Testis (tissue), 2 donors: Measurements from ENCODE around the gene TSPAN6.

ENCODE experiments used
- POLR2A ChIP-seq: fragments of 450-650 bp; IDR thresholded peaks from one replicate; pipeline ENCODE4 v1.6.1; 2017; ENCODE audit warnings: antibody characterized with exemption, mild to moderate bottlenecking, moderate library complexity
- TF ChIP-seq, protein P1 (sequence below), 3 experiments: fragments of 450-650 bp in 2 of 3; fragments of 200-600 bp in 1 of 3; sonication (generic) in 1 of 3; IDR thresholded peaks; one replicate each; pipeline ENCODE4 v1.5.1; 2016 to 2019; ENCODE audit warnings: antibody characterized with exemption in 3 of 3, mild to moderate bottlenecking in 2 of 3, moderate library complexity in 1 of 3

DNA sequence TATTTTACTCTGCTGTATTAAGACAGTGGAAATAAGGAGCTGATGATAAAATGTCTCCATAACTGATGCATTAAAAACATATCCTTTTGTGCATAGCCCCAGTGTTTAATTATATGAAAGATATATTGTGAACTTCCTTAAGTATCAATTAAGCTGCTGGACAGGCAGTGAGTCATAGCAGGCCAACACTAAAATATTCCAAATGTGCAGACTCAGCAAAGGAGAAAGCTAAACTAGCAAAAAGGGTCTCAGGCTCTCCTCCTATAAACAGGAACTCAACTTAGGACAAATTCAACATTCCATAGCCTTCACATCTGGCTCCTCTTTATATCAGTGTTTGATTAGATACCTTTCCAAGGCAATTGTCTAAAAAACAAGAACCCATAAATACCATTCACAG, 36.3 kb downstream of the TSPAN6 start:
- no peak for TF ChIP-seq POLR2A
- TF ChIP-seq, protein P1, sequence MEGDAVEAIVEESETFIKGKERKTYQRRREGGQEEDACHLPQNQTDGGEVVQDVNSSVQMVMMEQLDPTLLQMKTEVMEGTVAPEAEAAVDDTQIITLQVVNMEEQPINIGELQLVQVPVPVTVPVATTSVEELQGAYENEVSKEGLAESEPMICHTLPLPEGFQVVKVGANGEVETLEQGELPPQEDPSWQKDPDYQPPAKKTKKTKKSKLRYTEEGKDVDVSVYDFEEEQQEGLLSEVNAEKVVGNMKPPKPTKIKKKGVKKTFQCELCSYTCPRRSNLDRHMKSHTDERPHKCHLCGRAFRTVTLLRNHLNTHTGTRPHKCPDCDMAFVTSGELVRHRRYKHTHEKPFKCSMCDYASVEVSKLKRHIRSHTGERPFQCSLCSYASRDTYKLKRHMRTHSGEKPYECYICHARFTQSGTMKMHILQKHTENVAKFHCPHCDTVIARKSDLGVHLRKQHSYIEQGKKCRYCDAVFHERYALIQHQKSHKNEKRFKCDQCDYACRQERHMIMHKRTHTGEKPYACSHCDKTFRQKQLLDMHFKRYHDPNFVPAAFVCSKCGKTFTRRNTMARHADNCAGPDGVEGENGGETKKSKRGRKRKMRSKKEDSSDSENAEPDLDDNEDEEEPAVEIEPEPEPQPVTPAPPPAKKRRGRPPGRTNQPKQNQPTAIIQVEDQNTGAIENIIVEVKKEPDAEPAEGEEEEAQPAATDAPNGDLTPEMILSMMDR (IDR thresholded peaks at IDR 0.05), result no peak
